ENCODE measurements around the gene TMPRSS9. TPM values are rescaled to one million over a fixed set of nuclear protein-coding genes. Genes with fewer than 3 reads are reported as not detected.
"Not testable (repeated sequence)": the region's sequence is repeated elsewhere in the genome, so short reads cannot be mapped to it uniquely, and the experiment has no call there.

Gene TMPRSS9
- total RNA-seq, 1 donor from 2014 or later, result not detected

DNA sequence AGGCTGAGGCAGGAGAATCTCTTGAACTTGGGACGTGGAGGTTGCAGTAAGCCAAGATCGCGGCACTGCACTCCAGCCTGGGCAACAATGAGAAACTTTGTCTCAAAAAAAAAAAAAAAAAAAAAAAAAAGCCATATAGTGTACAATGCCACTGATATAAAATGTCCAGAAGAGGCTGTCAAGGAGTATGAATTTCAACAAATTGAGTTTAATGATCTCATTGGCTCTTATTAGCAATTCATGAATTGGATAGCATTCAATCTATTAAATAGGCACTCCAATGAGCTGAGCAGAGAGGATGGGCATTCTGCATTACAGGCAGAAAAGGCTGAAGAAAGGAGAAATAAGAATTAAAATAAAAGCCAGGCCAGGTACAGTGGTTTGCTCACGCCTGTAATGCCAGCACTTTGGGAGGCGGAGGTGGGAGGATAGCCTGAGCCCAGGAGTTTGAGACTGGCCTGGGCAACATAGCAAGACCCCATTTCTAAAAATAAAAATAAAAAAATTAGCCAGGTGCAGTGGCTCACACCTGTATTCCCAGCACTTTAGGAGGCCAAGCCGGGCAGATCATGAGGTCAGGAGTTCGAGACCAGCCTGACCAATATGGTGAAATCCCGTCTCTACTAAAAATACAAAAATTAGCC lies 97.5 kb downstream of the TMPRSS9 start:
- TF ChIP-seq POLR2A (IDR thresholded peaks at IDR 0.05) (no peak), POLR2AphosphoS5 (IDR thresholded peaks at IDR 0.05; ENCODE audit: insufficient read depth in 1 of 2, low read depth in 1 of 2) (no peak)
- TF ChIP-seq, protein P1, sequence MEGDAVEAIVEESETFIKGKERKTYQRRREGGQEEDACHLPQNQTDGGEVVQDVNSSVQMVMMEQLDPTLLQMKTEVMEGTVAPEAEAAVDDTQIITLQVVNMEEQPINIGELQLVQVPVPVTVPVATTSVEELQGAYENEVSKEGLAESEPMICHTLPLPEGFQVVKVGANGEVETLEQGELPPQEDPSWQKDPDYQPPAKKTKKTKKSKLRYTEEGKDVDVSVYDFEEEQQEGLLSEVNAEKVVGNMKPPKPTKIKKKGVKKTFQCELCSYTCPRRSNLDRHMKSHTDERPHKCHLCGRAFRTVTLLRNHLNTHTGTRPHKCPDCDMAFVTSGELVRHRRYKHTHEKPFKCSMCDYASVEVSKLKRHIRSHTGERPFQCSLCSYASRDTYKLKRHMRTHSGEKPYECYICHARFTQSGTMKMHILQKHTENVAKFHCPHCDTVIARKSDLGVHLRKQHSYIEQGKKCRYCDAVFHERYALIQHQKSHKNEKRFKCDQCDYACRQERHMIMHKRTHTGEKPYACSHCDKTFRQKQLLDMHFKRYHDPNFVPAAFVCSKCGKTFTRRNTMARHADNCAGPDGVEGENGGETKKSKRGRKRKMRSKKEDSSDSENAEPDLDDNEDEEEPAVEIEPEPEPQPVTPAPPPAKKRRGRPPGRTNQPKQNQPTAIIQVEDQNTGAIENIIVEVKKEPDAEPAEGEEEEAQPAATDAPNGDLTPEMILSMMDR (IDR thresholded peaks at IDR 0.05), result no peak
- no peaks in the 10 kb centered on the region for H3K9me3 ChIP-seq
- peak overlapping the region; percentile 93 to 96 for H3K4me3 ChIP-seq
- DNase-seq (ENCODE audit: extremely low spot score in 2 of 2), result no peak
- H3K27ac ChIP-seq, result peak overlapping the region; percentile 55
- intact Hi-C loops (cut with DNase I), result loop anchor here (5.0 kb wide), 1 partner anchor 325 kb away; the partner anchor contains the start of gene SGTA
- no peaks in the 10 kb centered on the region for H3K27me3 ChIP-seq
- H3K4me1 ChIP-seq, result peaks cover 34% of the 10 kb centered on the region
- no peaks in the 10 kb centered on the region for H3K36me3 ChIP-seq

DNA sequence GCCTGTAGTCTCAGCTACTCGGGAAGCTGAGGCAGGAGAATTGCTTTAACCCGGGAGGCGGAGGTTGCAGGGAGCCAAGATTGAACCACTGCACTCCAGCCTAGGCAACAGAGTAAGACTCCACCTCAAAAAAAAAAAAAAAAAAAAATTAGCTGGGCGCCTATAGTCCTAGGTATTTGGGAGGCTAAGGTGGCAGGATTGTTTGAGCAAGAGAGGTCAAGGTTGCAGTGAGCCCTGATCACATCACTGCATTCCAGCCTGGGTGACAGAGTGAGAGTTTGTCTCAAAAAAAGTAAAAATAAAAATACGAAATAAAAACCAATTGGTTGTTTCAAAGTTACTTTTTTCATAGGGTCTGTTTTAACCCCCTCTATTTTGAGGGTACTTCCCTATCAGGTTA lies 98.0 kb downstream of the TMPRSS9 start:
- intact Hi-C loops (cut with DNase I), result loop anchor here (5.0 kb wide), 1 partner anchor 324 kb away; the partner anchor contains the start of gene SGTA
- TF ChIP-seq POLR2AphosphoS5 (IDR thresholded peaks at IDR 0.05; ENCODE audit: insufficient read depth in 1 of 2, low read depth in 1 of 2), result no peak
- TF ChIP-seq, protein P1 (IDR thresholded peaks at IDR 0.05), result no peak
- TF ChIP-seq POLR2A (IDR thresholded peaks at IDR 0.05), result no peak
- no peak for DNase-seq (ENCODE audit: extremely low spot score in 2 of 2)
- no peaks in the 10 kb centered on the region for H3K9me3 ChIP-seq
- peaks cover 38% of the 10 kb centered on the region for H3K4me1 ChIP-seq
- no peaks in the 10 kb centered on the region for H3K27me3 ChIP-seq
- H3K36me3 ChIP-seq, result no peaks in the 10 kb centered on the region
- H3K4me3 ChIP-seq, result no peak overlapping the region
- H3K27ac ChIP-seq, result no peak overlapping the region

DNA sequence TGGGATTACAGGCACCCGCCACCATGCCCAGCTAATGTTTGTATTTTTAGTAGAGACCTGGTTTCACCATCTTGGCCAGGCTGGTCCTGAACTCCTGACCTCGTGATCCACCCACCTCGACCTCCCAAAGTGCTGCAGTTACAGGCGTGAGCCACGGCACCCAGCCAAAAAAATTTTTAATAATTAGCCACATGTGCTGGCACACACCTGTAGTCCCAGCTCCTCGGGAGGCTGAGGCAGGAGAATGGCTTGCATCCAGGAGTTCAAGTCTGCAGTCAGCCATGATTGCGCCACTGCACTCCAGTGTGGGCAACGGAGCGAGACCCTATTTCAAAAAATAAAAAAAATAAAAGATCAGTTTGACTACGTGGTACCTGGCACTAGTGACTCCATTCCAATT lies 98.7 kb downstream of the TMPRSS9 start:
- not testable (repeated sequence) for DNase-seq (ENCODE audit: extremely low spot score in 2 of 2); H3K36me3 ChIP-seq; H3K9me3 ChIP-seq; H3K4me3 ChIP-seq; H3K27me3 ChIP-seq; H3K27ac ChIP-seq
- peaks cover 38% of the 10 kb centered on the region for H3K4me1 ChIP-seq
- intact Hi-C loops (cut with DNase I), result loop anchor here (5.0 kb wide), 1 partner anchor 324 kb away; the partner anchor contains the start of gene SGTA

GRCh38 chr19:2460245-2460644 lies 100.2 kb downstream of the TMPRSS9 start:
- no peak for DNase-seq (ENCODE audit: extremely low spot score in 2 of 2)
- intact Hi-C loops (cut with DNase I), result no loop called here
- Histone ChIP-seq H3K4me1 (peaks cover 34% of the 10 kb centered on the region), H3K36me3 (no peaks in the 10 kb centered on the region), H3K9me3 (no peaks in the 10 kb centered on the region), H3K27ac (no peak overlapping the region), H3K27me3 (no peaks in the 10 kb centered on the region), H3K4me3 (no peak overlapping the region)
- no peak for TF ChIP-seq POLR2A (IDR thresholded peaks at IDR 0.05)
- TF ChIP-seq, protein P1 (IDR thresholded peaks at IDR 0.05), result no peak
- TF ChIP-seq POLR2AphosphoS5 (IDR thresholded peaks at IDR 0.05; ENCODE audit: insufficient read depth in 1 of 2, low read depth in 1 of 2), result no peak

DNA sequence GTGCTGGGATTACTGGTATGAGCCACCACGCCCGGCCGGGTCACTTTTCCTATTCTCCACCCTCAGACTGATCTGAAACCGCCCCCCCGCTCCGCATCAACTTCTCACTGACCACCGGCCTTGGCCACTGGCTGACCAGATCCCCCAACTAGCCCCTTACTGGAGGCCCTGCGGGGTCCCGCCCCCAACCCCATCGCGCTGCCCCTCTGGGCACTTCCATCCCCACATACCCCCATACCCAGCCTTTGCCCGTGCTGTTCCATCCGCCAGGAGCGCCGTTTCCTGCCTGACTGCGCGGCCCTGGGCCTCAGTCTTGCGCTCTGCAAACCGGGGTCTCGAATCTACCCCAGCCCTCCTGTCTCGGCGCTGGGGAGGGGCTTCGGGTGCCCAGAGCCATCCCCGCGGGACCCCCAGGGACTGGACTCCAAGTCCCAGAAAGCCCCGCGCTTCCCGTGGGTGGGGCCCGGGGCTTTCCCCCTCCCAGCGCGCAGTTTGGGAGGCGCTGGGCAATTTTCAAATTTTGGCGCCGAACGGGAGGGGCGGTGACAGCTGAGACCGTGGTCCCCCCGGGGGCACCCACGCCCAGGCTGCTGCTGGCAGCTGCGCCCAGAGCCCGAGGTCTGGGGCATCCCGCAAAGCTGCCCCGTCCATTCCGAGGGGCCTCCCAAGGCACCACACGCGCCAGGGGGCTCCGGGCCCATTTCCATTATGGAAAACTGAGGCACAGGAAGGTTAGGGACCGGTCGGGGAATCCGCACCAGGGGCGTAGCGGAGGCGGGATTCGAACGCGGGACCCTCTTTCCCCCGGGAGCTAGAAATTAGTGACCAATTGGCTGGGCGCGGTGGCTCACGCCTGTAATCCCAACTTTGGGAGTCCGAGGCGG lies 101.9 kb downstream of the TMPRSS9 start:
- Histone ChIP-seq H3K9me3 (no peaks in the 10 kb centered on the region), H3K36me3 (no peaks in the 10 kb centered on the region), H3K27me3 (no peaks in the 10 kb centered on the region), H3K4me1 (peaks cover 22% of the 10 kb centered on the region), H3K4me3 (peak overlapping the region; percentile 48 to 61), H3K27ac (peak overlapping the region; percentile 24)
- intact Hi-C loops (cut with DNase I), result no loop called here
- DNase-seq (ENCODE audit: extremely low spot score in 2 of 2), result no peak
- TF ChIP-seq POLR2A (IDR thresholded peaks at IDR 0.05) (no peak), POLR2AphosphoS5 (IDR thresholded peaks at IDR 0.05; ENCODE audit: insufficient read depth in 1 of 2, low read depth in 1 of 2) (peak in 1 of 2 donors; percentile 32)
- TF ChIP-seq, protein P1 (IDR thresholded peaks at IDR 0.05), result no peak
